Gastroesophageal sphincter (tissue), 4 donors: ENCODE data around the gene HEATR3. TPM values are rescaled to one million over a fixed set of nuclear protein-coding genes. Genes with fewer than 3 reads are reported as not detected.

Experiments used
- ATAC-seq: fragments of 150-250 bp; one replicate; pipeline ENCODE4 v1.9.1; 2016; ENCODE audit warnings: mild to moderate bottlenecking, moderate library complexity
- H3K27ac ChIP-seq, 4 donors: fragments of 200-600 bp; sonication (generic) in 3 of 4; 1 replicate in 3 of 4; 2 replicates in 1 of 4; pipeline ENCODE4 v1.5.1; 2016 to 2019
- H3K27me3 ChIP-seq: fragments of 200-600 bp; sonication (generic); one replicate; pipeline ENCODE4 v1.5.1; 2019
- H3K36me3 ChIP-seq, 2 donors: fragments of 200-600 bp; sonication (generic); one replicate each; pipeline ENCODE4 v1.5.1; 2019; ENCODE audit warnings: control low read depth in 1 of 2
- H3K4me1 ChIP-seq, 3 donors: fragments of 200-600 bp; sonication (generic); 1 replicate in 2 of 3; 2 replicates in 1 of 3; pipeline ENCODE4 v1.5.1; 2016 to 2019; ENCODE audit warnings: control low read depth in 2 of 3
- H3K4me3 ChIP-seq, 2 donors: fragments of 200-600 bp; sonication (generic); one replicate each; pipeline ENCODE4 v1.5.1; 2019; ENCODE audit warnings: mild to moderate bottlenecking in 1 of 2, moderate library complexity in 1 of 2
- H3K9me3 ChIP-seq, 3 donors: fragments of 200-600 bp; sonication (generic); one replicate each; pipeline ENCODE4 v1.5.1; 2017 to 2019; ENCODE audit warnings: control low read depth in 2 of 3
- EP300 ChIP-seq: sonication (generic); formaldehyde crosslinking; IDR thresholded peaks from one replicate; pipeline ENCODE4 v1.6.1; 2017; ENCODE audit warnings: antibody characterized with exemption, mild to moderate bottlenecking
- POLR2A ChIP-seq, 2 donors: fragments of 450-650 bp; IDR thresholded peaks; one replicate each; pipeline ENCODE4 v1.6.1; 2017; ENCODE audit warnings: antibody characterized with exemption in 2 of 2, mild to moderate bottlenecking in 2 of 2, moderate library complexity in 1 of 2
- POLR2AphosphoS5 ChIP-seq: sonication (generic); formaldehyde crosslinking; IDR thresholded peaks from one replicate; pipeline ENCODE4 v1.6.1; 2017; ENCODE audit warnings: antibody characterized with exemption
- WGBS, 2 donors: methylation state at CpG; one replicate each; pipeline ENCODE4 v1.1.5; 2018; ENCODE audit warnings: low coverage in 1 of 2; 5-methylcytosine and 5-hydroxymethylcytosine counted together
- total RNA-seq, 4 donors: library from RNA; depleted of rRNA; stranded (reverse); fragments of >200 nt; gene quantifications; one replicate each; pipeline ENCODE4 v1.1.0, GENCODE V29; 2016
- TF ChIP-seq, protein P1 (sequence below), 4 experiments: fragments of 200-600 bp in 2 of 4; fragments of 450-650 bp in 2 of 4; sonication (generic) in 1 of 4; IDR thresholded peaks; one replicate each; pipeline ENCODE4 v1.5.1; 2017 to 2019; ENCODE audit warnings: antibody characterized with exemption in 4 of 4, mild to moderate bottlenecking in 2 of 4, moderate library complexity in 2 of 4

HEATR3 gene
- total RNA-seq, 4 donors from 2014 or later = 11.2 to 27.4 (median 13.5) TPM

GRCh38 chr16:50069060-50069459 lies 3.3 kb downstream of the HEATR3 start:
- Histone ChIP-seq H3K36me3 (peaks cover 0 to 28% of the 10 kb centered on the region in 2 donors), H3K27me3 (no peaks in the 10 kb centered on the region), H3K4me1 (peaks cover 6 to 34% (median 7%) of the 10 kb centered on the region in 3 donors), H3K27ac (peak overlapping the region in 1 of 4 donors; percentile 53), H3K9me3 (no peaks in the 10 kb centered on the region), H3K4me3 (no peak overlapping the region)
- ATAC-seq = no peak
- WGBS, 2 donors = 67% methylated on average over 1 of the region's 1 CpG; no CpG with 5 or more reads in 1 of the 2 donors
- TF ChIP-seq POLR2A (IDR thresholded peaks at IDR 0.05) (no peak), EP300 (no peak), POLR2AphosphoS5 (no peak)
- TF ChIP-seq, protein P1, sequence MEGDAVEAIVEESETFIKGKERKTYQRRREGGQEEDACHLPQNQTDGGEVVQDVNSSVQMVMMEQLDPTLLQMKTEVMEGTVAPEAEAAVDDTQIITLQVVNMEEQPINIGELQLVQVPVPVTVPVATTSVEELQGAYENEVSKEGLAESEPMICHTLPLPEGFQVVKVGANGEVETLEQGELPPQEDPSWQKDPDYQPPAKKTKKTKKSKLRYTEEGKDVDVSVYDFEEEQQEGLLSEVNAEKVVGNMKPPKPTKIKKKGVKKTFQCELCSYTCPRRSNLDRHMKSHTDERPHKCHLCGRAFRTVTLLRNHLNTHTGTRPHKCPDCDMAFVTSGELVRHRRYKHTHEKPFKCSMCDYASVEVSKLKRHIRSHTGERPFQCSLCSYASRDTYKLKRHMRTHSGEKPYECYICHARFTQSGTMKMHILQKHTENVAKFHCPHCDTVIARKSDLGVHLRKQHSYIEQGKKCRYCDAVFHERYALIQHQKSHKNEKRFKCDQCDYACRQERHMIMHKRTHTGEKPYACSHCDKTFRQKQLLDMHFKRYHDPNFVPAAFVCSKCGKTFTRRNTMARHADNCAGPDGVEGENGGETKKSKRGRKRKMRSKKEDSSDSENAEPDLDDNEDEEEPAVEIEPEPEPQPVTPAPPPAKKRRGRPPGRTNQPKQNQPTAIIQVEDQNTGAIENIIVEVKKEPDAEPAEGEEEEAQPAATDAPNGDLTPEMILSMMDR (IDR thresholded peaks at IDR 0.05) = no peak

GRCh38 chr16:50071075-50071671 lies 5.4 kb downstream of the HEATR3 start:
- 67 to 80% methylated on average over 1 to 2 of the region's 2 CpGs for WGBS, 2 donors
- H3K4me1 ChIP-seq = peaks cover 6 to 34% (median 7%) of the 10 kb centered on the region in 3 donors
- no peaks in the 10 kb centered on the region for H3K9me3 ChIP-seq
- TF ChIP-seq EP300 (no peak), POLR2A (IDR thresholded peaks at IDR 0.05) (no peak), POLR2AphosphoS5 (no peak)
- TF ChIP-seq, protein P1 (IDR thresholded peaks at IDR 0.05) = no peak
- no peaks in the 10 kb centered on the region for H3K27me3 ChIP-seq
- peaks cover 0 to 45% of the 10 kb centered on the region in 2 donors for H3K36me3 ChIP-seq
- no peak overlapping the region for H3K4me3 ChIP-seq
- ATAC-seq = no peak
- no peak overlapping the region for H3K27ac ChIP-seq

DNA sequence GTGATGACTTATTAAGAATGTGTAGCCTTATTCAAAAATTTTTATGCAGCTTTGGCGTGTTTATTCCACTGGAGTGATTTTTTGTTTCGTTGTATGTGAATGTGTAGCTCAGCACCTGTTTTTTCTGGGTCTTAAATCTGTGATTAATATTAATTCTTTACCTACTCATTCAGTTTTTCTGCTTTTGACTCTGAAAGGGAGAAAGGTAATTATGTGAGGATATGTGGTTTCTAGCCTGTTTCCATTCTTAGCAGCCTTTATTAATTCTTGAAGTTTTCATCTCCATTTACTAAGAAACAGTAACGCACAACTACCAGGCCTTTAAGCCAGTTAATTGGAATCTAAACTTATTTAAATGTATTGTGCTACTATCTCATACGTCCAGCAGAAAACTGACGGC lies 7.0 kb downstream of the HEATR3 start:
- TF ChIP-seq EP300 (no peak), POLR2A (IDR thresholded peaks at IDR 0.05) (no peak), POLR2AphosphoS5 (no peak)
- TF ChIP-seq, protein P1 (IDR thresholded peaks at IDR 0.05) = no peak
- H3K36me3 ChIP-seq = peaks cover 0 to 60% of the 10 kb centered on the region in 2 donors
- no peak overlapping the region for H3K27ac ChIP-seq
- no peaks in the 10 kb centered on the region for H3K9me3 ChIP-seq
- H3K4me1 ChIP-seq = peaks cover 0 to 20% (median 6%) of the 10 kb centered on the region in 3 donors
- no peak overlapping the region for H3K4me3 ChIP-seq
- ATAC-seq = no peak
- H3K27me3 ChIP-seq = no peaks in the 10 kb centered on the region
- WGBS, 2 donors = 87 to 90% methylated on average over 5 of the region's 5 CpGs

DNA sequence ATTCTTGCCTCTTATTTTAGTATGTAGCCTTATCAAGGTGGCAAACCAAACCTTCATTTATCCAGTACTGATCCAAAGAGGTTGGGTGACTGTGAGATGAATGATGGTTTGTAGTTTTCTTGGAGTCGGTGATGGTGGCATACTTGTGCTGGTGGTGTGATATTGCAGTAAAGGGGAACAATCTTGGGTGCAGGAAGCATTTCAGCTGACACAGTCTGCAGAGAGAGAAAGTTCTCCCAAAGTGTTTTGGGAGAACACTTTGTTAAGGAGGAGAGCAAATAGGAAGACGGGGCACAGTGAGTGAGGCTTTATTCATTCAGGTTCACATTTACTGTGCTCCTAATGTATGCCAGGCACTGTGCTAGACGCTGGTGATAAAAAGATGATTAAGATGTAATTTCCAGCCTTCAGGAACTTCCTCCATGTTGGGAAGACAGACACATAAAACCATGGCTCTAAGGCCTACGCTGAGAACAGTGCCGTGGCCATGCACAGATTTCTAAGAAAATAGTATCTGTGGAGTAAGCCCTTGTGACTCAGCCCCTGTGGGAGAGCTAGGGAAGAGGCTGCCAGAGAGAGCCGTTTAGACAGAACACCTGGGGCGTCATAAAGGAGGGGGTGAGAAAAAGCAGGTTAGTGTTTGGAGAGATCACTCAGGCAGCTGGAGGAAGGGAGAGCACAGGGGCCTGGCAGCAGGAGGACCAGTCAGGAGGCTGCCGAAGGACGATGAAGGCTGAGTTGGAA lies 13.8 kb downstream of the HEATR3 start:
- WGBS, 2 donors = 73% methylated on average over 5 to 9 of the region's 9 CpGs
- H3K27ac ChIP-seq = no peak overlapping the region
- H3K36me3 ChIP-seq = peaks cover 0 to 89% of the 10 kb centered on the region in 2 donors

More for the DNA sequence above, 13.8 kb downstream of the HEATR3 start:
- no peak for ATAC-seq
- TF ChIP-seq POLR2A (IDR thresholded peaks at IDR 0.05) (no peak), POLR2AphosphoS5 (no peak), EP300 (no peak)
- TF ChIP-seq, protein P1 (IDR thresholded peaks at IDR 0.05) = no peak
- no peak overlapping the region for H3K4me3 ChIP-seq
- no peaks in the 10 kb centered on the region for H3K27me3 ChIP-seq
- H3K9me3 ChIP-seq = no peaks in the 10 kb centered on the region
- no peaks in the 10 kb centered on the region for H3K4me1 ChIP-seq
